ENCODE results near the gene OSM.

Gene OSM

DNA sequence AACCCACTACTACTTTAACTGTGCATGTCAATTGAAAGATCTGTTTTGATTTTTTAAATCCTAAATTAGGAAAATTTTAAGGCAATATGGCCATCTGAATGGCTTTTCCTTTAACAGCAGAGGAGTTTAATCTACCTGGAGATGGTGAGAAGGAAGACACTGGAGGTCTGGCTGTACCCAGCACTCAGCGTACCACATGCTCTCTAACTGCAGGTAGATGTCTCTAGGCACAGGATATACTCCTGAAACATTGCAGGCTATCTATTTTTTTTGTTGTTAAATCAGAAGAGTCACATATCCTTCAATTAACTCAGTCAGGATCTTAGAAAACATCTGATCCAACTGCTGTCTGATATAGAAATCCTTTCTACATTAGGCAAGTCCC lies 40.0 kb upstream of the OSM start:
- H3K4me3 ChIP-seq (ENCODE audit: low read depth in 1 of 2, low read length in 1 of 2), result no peak overlapping the region

DNA sequence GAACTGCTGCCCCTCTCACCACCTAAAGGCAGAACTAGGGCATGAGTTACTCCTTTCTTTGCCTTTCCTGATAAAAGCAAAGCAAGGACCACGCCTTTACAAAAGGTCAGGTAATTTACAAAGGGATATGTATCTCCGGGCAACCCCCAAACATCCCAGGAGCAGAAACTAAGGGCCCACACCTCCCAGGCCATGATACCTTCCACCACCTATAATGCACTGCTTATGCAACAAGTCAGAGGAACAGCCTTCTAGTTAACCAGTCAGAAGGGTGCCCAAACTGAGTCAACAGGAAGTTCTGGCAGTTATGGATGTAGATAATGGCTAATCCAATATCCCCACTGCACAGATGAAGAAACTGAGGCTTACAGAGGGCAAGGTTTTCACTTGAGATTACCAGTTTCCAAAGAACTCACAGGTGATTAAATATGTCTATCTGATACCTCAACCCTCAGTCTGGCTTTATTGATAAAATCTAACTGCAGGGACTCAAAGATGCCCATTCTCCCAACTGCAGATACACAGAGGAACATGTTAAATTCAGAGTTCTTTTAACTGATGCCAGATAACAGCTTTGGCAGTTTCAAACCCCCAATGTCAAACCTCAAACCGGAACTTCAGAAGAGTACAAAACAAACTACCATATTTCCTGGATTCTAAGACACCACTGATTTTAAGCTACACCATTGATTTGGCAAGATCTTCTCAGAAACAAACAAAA lies 39.4 kb upstream of the OSM start:
- Histone ChIP-seq H3K36me3 (no peaks in the 10 kb centered on the region), H3K27me3 (no peaks in the 10 kb centered on the region), H3K4me1 (ENCODE audit: control insufficient read depth in 1 of 2, insufficient read depth in 1 of 2, low read depth in 1 of 2, low read length in 1 of 2) (peaks cover 99 to 100% of the 10 kb centered on the region in 2 experiments), H3K4me3 (ENCODE audit: low read depth in 1 of 2, low read length in 1 of 2) (peak overlapping the region in 1 of 2 experiments; percentile 41), H3K27ac (peak overlapping the region; percentile 89), H3K9me3 (no peaks in the 10 kb centered on the region)
- TF ChIP-seq, protein P1, sequence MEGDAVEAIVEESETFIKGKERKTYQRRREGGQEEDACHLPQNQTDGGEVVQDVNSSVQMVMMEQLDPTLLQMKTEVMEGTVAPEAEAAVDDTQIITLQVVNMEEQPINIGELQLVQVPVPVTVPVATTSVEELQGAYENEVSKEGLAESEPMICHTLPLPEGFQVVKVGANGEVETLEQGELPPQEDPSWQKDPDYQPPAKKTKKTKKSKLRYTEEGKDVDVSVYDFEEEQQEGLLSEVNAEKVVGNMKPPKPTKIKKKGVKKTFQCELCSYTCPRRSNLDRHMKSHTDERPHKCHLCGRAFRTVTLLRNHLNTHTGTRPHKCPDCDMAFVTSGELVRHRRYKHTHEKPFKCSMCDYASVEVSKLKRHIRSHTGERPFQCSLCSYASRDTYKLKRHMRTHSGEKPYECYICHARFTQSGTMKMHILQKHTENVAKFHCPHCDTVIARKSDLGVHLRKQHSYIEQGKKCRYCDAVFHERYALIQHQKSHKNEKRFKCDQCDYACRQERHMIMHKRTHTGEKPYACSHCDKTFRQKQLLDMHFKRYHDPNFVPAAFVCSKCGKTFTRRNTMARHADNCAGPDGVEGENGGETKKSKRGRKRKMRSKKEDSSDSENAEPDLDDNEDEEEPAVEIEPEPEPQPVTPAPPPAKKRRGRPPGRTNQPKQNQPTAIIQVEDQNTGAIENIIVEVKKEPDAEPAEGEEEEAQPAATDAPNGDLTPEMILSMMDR (IDR thresholded peaks at IDR 0.05), result no peak

More for the DNA sequence above, 40.0 kb upstream of the OSM start:
- TF ChIP-seq, protein P1 (IDR thresholded peaks at IDR 0.05), result no peak
- no peaks in the 10 kb centered on the region for H3K27me3 ChIP-seq
- H3K4me1 ChIP-seq (ENCODE audit: control insufficient read depth in 1 of 2, insufficient read depth in 1 of 2, low read depth in 1 of 2, low read length in 1 of 2), result peaks cover 99 to 100% of the 10 kb centered on the region in 2 experiments
- H3K36me3 ChIP-seq, result no peaks in the 10 kb centered on the region
- H3K27ac ChIP-seq, result peak overlapping the region; percentile 89
- H3K9me3 ChIP-seq, result no peaks in the 10 kb centered on the region

DNA sequence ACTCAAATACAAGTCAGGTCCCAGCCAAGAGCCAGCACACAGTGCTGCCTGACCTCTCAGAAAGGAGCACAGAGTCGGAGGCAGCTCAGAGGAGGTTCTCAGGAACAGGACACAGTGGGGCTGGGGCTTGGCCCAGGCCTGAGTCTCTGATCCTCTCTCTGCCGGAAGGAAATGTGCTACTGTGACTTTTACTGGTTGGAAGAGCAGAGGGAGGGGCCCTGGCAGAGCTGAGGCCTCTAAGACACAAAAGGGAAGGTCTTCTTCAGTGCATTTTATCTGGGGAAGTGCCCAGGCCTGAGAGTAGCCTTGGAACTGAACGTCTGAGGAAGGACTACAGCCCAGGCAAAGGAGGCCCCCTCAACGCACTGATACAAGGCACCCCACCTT lies 38.9 kb upstream of the OSM start:
- no peaks in the 10 kb centered on the region for H3K36me3 ChIP-seq
- peak overlapping the region; percentile 89 for H3K27ac ChIP-seq
- TF ChIP-seq, protein P1 (IDR thresholded peaks at IDR 0.05), result no peak
- H3K27me3 ChIP-seq, result no peaks in the 10 kb centered on the region
- no peaks in the 10 kb centered on the region for H3K9me3 ChIP-seq
- peak overlapping the region in 1 of 2 experiments; percentile 41 for H3K4me3 ChIP-seq (ENCODE audit: low read depth in 1 of 2, low read length in 1 of 2)
- peaks cover 99 to 100% of the 10 kb centered on the region in 2 experiments for H3K4me1 ChIP-seq (ENCODE audit: control insufficient read depth in 1 of 2, insufficient read depth in 1 of 2, low read depth in 1 of 2, low read length in 1 of 2)

DNA sequence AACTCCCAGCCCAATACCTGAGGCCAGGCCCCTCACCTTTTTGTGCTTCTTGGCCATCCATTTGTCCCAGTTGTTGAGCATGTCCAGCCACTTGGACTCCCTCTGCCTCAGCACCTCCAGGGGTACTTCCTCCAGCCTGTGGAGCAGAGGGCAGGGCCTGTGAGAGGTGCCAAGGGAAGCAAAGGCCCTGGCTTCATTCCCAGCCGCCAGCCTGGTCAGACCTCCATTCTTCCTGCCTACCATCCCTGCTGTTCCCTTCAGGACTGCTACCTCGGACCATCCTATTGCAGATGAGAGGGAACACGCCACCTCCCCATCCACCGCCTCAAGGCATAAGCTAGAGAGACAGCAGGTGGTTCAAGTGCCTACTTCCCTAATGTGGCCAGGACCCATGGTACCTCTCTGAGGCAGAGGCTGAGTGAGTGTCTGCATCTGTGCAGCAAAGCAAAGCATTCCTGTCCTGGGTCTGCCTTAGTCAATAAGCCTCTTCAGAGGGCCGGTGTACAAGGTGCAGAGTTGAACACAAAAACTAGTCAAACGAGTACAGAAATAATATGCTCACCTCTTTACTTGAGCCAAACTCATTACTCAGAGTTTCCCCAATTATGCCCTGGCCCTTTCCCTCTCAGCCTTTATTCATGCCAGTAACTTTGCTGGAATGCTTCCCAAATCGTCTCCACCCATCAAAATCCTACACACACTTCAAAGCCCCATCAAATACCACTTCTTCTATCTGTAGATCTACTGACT lies 38.0 kb upstream of the OSM start:
- Histone ChIP-seq H3K27me3 (no peaks in the 10 kb centered on the region), H3K36me3 (no peaks in the 10 kb centered on the region), H3K27ac (peak overlapping the region; percentile 89), H3K4me3 (ENCODE audit: low read depth in 1 of 2, low read length in 1 of 2) (no peak overlapping the region), H3K4me1 (ENCODE audit: control insufficient read depth in 1 of 2, insufficient read depth in 1 of 2, low read depth in 1 of 2, low read length in 1 of 2) (peaks cover 93% of the 10 kb centered on the region in 2 experiments), H3K9me3 (no peaks in the 10 kb centered on the region)
- TF ChIP-seq, protein P1 (IDR thresholded peaks at IDR 0.05), result no peak

DNA sequence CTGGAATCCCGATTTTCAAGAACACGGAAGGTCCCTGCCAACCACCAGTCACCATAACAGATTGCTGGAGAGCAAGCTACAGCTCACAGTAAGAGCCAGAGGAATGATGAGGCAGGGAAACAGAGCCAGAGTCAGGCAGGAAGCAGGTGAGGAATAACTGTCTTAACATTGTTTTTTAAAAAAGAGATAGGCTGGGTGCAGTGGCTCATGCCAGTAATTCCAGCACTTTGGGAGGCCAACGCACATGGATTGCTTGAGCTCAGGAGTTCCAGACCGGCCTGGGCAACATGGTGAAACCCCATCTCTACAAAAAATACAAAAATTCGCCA lies 36.1 kb upstream of the OSM start:
- peaks cover 17% of the 10 kb centered on the region for H3K36me3 ChIP-seq
- TF ChIP-seq, protein P1 (IDR thresholded peaks at IDR 0.05), result no peak
- peaks cover 74% of the 10 kb centered on the region in 2 experiments for H3K4me1 ChIP-seq (ENCODE audit: control insufficient read depth in 1 of 2, insufficient read depth in 1 of 2, low read depth in 1 of 2, low read length in 1 of 2)
- H3K27ac ChIP-seq, result peak overlapping the region; percentile 89
- peak overlapping the region; percentile 37 to 41 for H3K4me3 ChIP-seq (ENCODE audit: low read depth in 1 of 2, low read length in 1 of 2)
- no peaks in the 10 kb centered on the region for H3K9me3 ChIP-seq
- H3K27me3 ChIP-seq, result no peaks in the 10 kb centered on the region
